GM19238 (cell line): Measurements from ENCODE around the gene RPS10.
A peak's percentile ranks its signal among the peaks of the same experiment; 100 is the strongest.

Source experiments
- DNase-seq: peaks from one replicate; pipeline ENCODE4 v3.0.0; 2011; ENCODE audit warnings: low spot score; ENCODE audit not compliant: insufficient read length

Gene RPS10

DNA sequence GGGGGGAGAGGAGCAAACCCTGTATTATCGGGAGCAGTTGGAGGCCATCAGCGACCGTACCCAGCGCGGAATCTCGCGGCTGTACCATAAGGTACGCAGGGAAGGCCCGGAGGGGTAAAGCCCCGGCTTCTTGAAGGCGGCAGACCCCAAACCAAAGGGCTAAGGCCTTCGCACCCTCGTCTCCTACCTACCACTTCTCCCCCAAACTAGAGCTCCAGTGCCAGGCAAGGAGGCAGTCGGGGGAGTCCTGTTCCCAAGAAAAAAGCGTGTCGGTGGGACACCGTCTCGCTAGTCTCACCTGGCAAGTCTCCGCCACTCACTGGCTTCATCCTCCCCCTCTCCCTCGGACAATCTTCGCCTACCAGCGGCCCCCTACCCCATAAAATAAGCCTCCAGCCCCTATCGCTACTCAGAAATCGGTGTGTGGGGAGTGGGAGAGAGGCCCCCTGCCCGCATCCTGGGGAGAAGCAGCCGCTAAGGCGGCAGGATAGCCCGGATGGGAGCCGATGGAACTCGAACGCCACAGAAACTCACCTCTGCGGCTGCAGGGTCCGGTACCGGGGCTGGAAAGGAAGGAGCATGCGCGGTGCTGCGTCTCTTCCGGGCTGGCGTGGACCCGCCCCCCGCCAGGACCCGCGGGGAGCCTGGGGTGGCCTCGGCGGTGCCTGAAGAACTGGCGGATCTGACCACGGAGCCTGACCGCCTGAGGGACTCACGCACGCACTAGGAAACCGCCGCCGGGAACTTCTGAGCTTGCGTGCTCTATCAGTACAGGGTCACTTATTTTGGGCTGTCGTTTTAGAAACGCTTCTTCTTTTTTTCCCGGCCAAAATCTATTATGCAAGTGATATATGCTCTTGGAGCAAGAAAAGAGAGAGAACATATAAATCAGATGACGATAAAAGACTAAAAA is at the start of gene RPS10:
Gene RPS10, minus strand, starts transcription at position 572 of the 913 bp plus-strand sequence. CDS start 848 bp downstream, outside the sequence.
- peak; percentile 96 for DNase-seq

DNA sequence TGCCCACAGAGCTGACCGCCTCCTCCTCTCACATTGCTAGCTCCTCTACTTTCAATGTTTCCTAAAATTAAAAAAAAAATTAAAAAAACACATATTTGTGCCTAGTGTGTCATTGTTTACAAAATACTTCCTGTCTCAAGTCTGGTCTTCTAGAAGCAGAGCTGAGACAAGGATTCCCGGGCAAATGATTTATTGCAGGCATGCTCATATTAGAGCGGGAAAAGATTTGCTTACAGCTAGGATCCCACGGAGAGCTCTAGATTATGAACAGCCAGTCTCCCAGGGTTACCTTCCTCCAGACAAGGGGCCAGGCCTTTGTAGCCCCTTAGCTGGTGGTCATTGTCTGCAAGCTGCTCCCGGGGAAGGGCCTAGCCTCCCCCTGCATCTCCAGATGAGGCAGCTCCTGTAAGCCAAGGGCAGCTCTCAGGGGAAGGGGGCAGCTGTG is 49.4 kb upstream of the RPS10 start:
- DNase-seq = no peak

DNA sequence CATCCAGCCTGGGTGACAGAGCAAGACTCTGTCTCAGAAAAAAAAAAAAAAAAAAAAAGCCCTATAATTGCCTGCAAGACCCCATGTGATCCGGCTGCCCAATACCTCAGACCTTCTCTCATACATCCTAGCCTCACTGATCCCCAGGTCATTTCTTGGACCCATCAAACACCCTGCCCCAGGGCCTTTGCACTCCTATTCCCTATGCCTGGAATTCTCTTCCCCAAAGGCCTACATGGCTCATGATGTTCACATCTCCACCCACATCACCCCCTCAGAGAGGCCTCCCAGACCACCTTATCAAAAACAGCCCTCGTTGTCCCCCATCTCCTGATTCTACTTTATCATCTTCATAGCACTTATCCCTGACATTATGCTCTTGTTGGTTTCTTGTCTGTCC is 48.9 kb upstream of the RPS10 start:
- DNase-seq = no peak

DNA sequence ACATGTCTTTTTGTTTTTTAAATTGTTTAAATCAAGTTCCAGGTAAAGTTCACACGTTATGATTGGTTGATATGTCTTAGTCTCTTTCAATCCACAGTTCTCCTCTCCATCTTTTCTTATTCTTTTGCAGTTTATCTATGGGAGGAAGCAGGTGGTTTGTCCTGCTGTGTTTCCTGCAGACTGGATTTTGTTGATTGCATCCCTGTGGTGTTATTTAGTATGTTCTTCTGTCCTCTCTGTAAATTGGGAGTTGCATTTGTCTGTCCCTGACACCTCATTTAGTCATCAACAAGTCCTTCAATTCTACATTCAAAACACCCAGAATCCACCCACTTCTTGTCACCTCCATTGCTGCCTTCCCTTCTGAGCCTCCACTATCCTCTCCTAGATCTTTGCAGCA is 48.1 kb upstream of the RPS10 start:
- no peak for DNase-seq

DNA sequence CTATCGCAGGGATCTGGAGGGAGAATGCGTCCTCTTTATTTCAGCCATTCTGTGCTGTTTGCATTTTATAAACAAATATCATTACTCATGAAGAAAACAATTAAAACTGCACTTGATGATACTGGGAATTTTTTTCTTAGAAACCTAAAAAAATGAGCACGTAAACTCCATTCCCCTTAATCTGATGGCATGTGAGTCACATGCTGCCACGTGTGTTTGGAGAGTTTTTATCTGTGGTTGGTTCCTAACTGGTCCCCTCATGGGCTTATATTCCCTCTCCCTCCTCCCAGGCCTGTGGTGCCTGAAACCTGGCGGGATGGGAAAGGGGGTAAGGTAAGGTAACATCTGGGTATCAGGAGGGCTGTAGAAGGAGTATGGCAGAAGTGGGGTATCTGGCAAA is 46.6 kb upstream of the RPS10 start:
- no peak for DNase-seq

DNA sequence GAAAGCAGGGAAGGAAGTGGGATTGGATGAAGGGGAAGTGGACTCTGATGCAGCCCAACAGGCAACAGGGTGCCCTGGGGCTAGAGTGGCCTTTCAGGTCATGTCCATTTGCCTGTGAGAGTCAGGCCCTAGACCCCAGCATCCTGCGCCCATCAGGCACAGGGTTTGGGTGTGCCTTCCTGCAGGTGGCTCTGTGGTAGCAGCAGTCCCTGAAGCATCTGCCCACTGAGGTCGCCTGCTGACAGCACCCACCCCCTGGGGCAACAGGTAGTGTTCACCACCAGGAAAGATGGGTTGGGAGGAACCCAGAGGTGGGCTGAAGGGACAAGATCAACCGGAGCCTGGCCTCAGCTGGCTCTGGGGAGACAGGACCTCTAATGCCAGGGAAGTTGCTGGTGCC is 43.6 kb upstream of the RPS10 start:
- DNase-seq = no peak

DNA sequence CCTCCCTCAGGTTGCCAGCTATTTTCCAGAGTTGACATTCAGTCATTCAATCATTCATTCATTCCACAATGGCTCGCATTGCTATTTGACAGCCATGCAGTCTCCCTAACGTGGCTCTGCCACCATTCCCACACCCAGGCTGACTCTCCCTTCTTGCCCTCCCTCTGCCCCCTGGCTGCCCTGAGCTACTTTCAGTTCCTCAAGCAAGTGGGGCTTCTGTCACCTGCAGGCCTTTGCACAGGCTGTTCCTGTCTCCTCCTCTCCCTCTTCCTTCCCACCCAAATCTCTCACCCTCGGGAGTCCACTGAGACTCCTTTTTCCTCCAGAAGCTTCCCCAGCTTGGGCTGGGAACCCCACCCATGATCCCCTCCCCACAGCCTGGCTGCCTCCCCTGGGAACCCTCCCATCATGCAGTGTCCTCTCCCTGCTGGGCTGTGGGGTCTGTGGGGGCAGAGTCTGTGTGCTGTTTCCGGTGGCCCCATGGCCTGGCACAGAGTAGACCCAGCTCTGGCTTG is 42.6 kb upstream of the RPS10 start:
- peak; percentile 57 for DNase-seq

DNA sequence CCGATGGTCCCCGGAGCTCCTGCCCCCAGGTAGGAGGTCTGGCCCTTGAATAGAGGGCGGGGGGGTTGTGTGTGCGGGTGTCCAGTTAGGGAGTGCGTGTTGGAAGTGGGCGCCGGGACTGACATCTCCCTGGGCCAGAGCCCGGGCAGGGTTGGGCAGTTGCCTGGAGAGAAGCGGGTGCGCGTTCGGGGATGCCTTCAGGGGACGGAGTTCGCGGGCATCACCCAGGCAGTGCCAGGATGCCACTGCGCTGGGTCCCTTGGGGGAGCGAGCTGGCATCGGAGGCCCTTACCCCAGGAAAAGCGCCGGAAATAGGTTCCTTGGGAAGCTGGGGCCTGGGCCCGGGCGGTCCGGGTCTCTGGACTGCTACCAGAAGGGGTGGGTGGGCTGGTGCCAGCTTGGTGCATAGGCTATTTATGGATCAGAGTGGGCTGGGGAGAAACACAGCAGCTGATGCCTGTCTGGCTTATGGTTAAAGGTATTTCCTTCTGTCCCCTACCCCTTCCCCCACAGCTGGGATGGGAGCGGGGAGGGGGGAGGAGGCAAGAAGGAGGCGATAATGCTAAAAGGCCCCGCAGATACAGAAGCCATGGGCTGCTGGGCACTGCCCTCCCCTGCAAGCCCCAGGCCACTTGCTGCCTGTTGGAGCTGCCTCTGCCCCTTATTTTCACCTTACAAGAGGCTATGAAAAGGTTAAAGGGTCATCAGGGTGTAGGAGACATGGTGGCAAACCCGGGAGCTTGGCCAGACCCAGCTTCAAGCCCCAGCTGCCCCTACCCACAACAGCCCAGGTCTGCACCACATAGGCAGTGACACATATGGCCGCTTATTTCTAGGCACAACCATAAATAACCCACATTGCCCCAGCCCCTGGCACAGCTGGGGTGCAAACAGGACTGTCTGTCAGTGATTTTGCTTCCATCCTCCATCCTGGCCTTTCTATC is 40.6 kb upstream of the RPS10 start:
- no peak for DNase-seq

DNA sequence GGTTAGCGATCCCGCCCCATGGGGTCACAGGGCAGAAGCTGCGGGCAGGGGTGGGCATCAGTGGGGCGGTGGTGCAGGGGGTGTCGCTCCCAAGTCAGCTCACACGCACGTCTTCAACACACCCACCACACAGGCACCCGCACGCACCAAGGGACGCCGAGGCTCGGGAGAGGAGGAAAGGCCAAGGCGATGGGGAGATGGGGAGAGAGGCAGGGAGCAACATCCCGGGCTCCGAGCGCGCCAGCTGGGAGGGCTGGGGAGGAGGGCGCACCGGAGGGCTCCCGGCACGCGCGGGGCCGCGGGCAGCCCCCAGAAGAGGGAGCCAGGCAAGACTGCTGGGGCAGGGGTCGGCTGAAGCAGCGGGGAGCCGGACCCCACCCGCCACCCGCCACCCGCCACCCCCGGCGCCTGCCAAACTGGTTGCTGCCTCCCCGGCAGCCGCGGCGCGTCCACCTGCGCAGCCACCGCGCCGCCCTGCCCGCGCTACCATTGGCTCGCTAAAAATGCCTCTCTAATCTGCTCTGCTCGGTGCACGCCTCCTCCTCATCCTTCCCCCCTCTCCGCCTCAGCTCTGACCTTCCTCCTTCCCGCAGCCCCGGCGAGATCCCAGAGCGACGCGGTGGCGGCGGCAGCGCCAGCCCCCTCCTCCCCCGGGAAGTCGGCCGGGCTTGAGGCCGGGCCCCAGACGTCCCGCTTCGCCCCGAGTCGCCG is 39.8 kb upstream of the RPS10 start, which contains the start of gene PACSIN1:
Gene PACSIN1, plus strand, starts transcription at position 546 of the 711 bp plus-strand sequence. CDS start 60,230 bp downstream, outside the sequence.
- no peak for DNase-seq

DNA sequence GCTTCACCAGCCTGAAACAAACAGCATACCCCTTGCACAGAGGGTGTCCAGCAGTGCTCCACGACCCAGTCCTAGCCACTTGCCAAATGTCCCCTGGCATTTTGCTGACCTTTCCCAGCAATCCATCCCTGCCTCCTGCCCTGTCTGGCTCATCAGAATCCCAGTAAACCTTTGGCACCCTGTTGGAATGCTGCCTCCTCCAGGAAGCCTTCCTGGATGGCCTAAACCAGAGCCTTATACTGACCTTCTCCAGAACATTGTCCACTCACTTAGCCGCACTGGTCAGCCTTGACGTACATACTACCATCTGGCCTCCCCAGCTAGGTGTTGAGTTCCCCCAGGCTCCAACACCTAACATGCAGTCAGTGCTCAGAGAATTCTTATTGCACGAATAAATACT is 38.0 kb upstream of the RPS10 start:
- DNase-seq = no peak

DNA sequence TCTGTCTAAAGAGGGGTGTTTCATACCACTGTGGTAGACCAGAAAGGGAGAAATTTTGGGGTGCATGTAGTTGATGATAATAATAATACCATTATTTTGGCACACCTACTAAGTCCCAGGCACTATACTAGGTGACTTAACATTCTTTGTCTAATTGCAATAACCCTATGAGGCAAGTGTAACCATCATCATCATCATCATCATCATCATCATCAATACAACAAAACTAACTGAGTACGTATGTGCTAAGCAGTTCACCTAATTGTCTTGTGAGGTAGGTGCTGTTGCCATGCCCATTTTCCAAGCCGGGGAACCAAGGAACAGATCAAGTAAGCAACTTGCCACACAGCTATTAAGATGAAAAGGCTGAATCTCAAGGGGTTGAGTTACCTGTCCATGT is 37.4 kb upstream of the RPS10 start:
- no peak for DNase-seq

DNA sequence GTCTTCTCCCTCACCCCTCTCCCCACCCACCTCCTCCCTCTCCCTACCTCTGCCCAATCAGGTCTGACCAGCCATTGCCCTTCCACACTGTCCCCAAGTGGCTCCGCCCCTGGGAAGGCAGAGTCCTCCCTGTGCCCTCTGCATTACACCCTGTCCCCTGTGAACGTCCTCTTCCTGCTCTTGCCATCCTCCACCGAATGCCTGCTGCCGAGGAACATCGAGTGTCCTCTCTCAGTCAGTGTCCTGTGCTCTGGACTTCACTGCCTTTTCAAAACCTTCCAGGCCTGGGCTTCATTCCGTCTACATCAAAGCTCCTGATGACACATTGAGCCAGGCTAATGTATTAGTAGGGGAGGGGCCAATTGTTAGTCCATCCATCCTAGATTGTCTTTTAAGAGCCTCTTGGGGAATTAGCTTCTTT is 36.7 kb upstream of the RPS10 start:
- no peak for DNase-seq

DNA sequence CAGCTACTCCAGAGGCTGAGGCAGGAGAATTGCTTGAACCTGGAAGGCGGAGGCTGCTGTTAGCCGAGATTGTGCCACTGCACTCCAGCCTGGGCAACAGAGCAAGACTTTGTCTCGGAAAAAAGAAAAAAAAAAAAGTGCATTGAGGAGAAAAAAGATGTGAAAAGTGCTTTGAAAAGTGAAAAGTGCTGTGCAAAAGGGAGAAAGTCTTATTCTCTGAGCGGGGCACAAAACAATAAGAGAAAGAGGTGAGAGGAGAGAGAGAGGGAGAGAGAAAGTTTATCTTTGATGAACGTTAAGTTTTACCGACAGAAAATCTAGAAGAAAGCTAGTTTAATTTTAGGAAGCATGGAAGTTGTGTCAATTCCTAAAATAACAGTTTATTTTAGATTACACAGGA is 36.1 kb upstream of the RPS10 start:
- no peak for DNase-seq

DNA sequence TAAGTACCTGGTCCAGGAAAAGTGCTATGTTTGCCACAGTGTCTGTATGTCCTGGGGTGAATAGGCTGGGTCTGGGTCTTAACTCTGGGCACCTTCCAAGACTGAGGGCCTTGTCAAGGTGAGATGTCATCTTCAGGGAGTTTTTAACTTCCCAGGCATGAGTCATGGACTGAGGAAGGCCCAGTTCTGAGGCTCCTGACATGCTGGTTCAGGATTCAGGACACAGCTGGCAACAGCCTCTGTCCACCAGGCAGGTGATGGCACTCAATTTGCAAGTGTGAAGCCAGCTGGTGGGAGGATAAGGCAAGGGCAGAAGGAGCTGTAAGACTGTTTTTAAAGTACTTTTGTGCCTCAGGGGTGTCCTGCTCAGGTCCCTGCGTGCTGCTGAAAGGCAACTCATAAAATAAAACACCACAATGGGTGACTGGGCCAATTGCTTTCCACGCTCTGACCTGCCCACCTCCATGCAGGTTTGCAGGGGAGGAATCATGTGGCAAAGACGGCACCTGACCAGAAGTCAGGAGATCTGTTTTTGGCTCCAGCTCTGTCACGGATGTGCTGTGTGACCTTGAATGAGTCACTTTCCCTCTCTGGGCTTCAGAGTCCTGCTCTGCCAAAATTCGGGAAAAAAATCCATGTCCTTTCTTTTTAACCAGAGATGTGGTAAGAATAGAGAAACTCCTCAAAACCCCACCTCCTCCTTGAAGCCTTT is 35.1 kb upstream of the RPS10 start:
- no peak for DNase-seq

DNA sequence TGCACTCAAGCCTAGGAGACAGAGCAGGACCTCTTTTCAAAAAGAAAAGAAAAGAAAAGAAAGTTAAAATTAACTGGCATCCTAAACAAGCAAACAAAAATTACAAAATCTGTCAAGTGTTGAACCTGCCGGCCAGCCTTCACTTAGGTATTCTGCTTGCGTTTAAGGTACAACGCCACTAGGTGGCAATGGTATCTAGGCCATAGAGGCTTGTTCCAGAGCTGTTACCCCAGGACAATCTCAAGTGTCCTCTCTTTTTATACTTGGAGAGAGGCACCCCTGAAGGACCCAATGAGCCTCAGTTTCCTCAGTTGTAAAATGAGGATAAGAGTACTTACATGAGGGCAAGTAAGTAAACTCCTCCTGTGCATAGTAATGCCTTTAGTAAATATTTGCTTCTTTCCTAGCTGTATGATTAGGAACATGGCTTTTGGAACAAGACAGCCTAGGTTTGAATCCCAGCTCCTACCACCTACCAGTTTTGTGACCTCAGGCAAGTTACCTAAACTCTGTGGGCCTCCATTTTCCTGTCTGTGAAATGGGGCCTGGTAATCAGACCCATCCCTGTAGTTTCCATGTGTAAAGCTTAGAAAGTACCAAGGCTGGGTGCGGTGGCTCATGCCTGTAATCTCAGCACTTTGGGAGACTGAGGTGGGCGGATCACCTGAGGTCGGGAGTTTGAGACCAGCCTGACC is 34.2 kb upstream of the RPS10 start:
- peak; percentile 48 for DNase-seq

DNA sequence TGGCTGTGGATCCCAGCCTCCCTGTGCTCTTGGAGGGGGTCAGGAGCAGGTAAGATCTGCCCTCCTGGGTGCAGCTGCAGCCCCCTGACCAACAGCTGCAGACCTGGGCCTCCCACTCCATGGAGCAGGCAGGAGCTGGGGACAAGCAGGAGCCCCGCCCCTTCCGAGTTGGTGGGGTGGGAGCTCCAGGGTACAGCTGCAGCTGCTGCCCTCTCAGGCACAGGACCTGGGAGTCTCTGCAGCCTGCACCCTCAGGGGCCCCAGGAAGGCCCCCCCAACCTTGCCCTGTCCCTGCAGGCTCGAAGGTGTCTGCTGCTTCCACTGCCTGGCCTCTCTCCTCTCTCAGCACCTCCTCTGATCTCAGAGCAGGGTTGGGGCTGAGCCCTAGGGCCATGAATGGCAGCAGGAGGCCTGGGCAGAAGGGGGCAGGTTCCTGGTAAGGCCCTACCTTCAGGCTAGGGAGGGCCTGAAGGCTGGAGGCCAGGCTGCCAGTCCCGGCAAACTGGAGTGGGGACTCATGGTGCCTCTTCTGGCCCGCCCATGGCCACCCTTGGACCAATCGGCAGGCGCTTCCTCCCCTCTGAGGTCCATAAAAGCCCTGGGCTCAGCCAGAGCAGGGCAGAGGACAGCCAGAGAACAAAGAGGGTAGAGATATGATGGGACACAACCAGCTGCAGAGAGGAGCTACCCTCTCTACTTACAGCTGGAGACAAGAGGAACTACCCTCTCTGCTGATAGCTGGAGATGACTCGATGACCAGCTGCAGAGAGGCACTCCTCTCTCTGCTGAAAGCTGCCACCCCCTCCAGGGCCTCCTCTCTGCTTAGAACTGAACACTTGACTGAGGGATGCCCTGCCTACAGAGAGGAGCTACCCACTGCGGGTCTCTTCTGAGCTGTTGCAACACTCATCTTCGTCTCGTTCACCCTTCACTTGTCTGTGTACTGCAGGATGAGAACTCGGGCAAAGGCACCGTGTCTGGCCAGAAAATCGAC is 32.2 kb upstream of the RPS10 start:
- no peak for DNase-seq

DNA sequence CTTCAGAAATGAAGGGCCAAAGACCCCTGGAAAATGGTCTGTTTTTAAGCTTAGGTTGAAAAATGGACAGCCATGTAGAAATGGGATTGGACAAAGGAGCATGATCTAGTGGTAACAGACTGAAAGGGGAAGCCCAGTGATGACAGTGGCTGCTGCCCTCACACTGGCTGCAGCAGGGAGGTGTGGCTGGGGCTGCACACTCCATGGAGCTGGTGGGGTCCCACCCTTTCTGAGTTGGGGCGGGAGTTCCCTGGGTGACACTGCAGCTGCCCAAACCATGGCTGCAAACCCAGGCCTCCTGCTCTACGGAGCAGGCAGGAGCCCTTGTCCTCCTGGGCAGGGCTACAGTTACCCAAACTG is 31.5 kb upstream of the RPS10 start:
- no peak for DNase-seq

DNA sequence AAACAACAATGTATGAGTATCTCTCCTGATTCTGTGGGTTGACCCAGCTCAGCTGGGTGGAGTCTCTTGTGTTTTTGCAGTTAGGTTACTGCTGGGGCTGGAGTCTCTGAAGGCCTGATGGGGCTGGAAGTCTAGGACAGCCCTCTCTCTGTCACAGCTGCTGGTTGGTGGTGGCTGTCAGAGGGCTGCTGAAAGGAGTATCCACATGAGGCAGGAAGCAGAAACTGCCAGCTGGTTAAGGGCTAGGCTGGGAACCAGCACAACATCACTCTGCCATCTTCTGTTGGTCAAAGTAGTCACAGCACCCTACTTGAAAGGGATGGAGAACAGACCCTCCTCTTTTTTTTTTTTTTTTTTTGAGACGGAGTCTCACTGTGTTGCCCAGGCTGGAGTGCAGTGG is 30.0 kb upstream of the RPS10 start:
- DNase-seq = no peak

DNA sequence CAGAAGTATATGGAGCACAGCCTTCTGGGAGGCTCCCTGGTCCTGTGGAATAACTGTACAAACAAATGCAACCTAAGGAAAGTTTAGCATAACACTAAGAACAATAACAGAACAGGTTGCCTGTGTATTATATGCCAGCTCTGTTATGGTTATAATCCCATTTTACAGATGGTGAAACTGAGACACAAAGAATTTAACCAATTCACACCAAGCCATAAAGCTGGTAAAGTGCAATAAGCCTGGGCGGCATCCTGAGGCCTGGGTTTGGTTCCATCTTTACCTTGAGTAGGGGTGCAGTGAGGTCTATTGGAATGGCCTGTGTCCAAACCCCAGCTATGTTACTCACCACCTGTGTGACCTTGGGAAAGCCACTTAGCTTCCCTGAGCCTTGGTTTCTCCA is 25.3 kb upstream of the RPS10 start:
- DNase-seq = no peak
